Activated CD8-positive, alpha-beta memory T cell treated with anti-CD3 and anti-CD28 coated beads, Interleukin-2, amount 50 U/mL, for 48 hours (primary cell): ENCODE data around the gene C4BPB.
"Not testable (repeated sequence)": the region's sequence is repeated elsewhere in the genome, so short reads cannot be mapped to it uniquely, and the experiment has no call there.

Source experiments
- DNase-seq: peaks from one replicate; pipeline ENCODE4 v3.0.0-alpha.2; 2020

The C4BPB gene

GRCh38 chr1:207088701-207089626, at the start of gene C4BPB:
TSS of gene C4BPB (plus strand) at chr1:207088860. CDS start at chr1:207089532, 672 bp downstream.
- DNase-seq, result no peak

GRCh38 chr1:207039380-207040180, 49.1 kb upstream of the C4BPB start:
- DNase-seq, result no peak

- DNase-seq, result no peak
Measured at GRCh38 chr1:207040181-207040533, 48.5 kb upstream of the C4BPB start.

- not testable (repeated sequence) for DNase-seq
Measured at GRCh38 chr1:207041397-207041796, 47.3 kb upstream of the C4BPB start.

GRCh38 chr1:207045453-207045852, 43.2 kb upstream of the C4BPB start:
- DNase-seq, result no peak

GRCh38 chr1:207047505-207047904, 41.2 kb upstream of the C4BPB start:
- DNase-seq, result no peak

GRCh38 chr1:207048041-207048440, 40.6 kb upstream of the C4BPB start:
- no peak for DNase-seq

- DNase-seq, result no peak
Measured at GRCh38 chr1:207049054-207049453, 39.6 kb upstream of the C4BPB start.

- no peak for DNase-seq
Measured at GRCh38 chr1:207049514-207049913, 39.1 kb upstream of the C4BPB start.

- DNase-seq, result no peak
Measured at GRCh38 chr1:207049974-207050391, 38.7 kb upstream of the C4BPB start.

- DNase-seq, result peak; percentile 94
Measured at GRCh38 chr1:207050480-207051190, 38.0 kb upstream of the C4BPB start.

- DNase-seq, result no peak
Measured at GRCh38 chr1:207051191-207051943, 37.3 kb upstream of the C4BPB start, which contains the start of gene YOD1. TSS of gene YOD1 (minus strand) at chr1:207051208. CDS start at chr1:207051030, 178 bp downstream.

GRCh38 chr1:207052911-207053769, 35.5 kb upstream of the C4BPB start, which contains the start of gene PFKFB2:
TSS of gene PFKFB2 (plus strand) at chr1:207053275. CDS start at chr1:207054718, 1,443 bp downstream.
- peak; percentile 95 for DNase-seq

- DNase-seq, result no peak
Measured at GRCh38 chr1:207054491-207054890, 34.2 kb upstream of the C4BPB start.

GRCh38 chr1:207055386-207056001, 33.2 kb upstream of the C4BPB start:
- DNase-seq, result no peak

GRCh38 chr1:207056673-207057072, 32.0 kb upstream of the C4BPB start:
- no peak for DNase-seq

- DNase-seq, result no peak
Measured at GRCh38 chr1:207058252-207058651, 30.4 kb upstream of the C4BPB start.

GRCh38 chr1:207058878-207059867, 29.5 kb upstream of the C4BPB start:
- no peak for DNase-seq

- DNase-seq, result no peak
Measured at GRCh38 chr1:207059881-207060280, 28.8 kb upstream of the C4BPB start.
